Measurements from ENCODE around the gene ANTKMT.
"Not testable (repeated sequence)": the region's sequence is repeated elsewhere in the genome, so short reads cannot be mapped to it uniquely, and the experiment has no call there.

ANTKMT gene

GRCh38 chr16:743794-744500 lies 23.0 kb downstream of the ANTKMT start:
- DNase-seq (ENCODE audit: low spot score) = no peak

- DNase-seq (ENCODE audit: low spot score) = no peak
These were observed 24.8 kb downstream of the ANTKMT start for GRCh38 chr16:745739-746138.

GRCh38 chr16:746637-747036 lies 25.7 kb downstream of the ANTKMT start:
- DNase-seq (ENCODE audit: low spot score) = no peak

DNA sequence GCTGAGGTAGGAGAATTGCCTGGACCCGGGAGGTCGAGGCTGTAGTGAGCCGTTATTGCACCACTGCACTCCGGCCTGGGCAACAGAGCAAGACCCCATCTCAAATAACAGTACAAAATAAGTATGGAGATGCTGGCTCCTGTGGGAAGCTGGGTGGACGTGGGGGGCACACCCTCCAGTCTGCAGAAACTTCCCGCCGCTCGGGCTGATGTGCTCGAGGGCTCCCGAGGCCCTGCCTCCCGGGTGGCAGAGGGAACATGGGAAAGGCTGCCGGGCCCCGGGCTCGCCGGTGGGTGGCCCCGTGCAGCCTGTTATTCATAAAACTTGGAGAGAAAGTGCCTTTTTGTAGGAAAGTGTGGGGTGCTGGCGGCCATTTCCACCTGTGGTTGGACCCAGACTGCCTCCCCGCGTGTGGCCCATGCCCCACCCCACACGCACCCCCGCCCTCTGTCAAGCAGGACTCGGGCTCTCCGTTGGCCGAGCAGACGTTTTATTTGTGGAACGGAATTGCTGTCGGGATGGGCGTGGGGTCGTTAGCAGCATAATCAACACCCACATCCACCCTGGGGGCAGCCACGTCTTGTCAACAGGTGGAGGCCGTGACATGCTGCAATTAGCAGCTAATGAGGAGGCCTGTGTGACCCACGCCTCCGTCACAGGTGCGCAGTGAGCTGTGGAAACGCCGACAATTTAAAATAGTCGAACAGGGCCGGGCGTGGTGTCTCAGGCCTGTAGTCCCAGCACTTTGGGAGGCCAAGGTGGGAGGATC lies 27.2 kb downstream of the ANTKMT start:
- DNase-seq (ENCODE audit: low spot score) = no peak

GRCh38 chr16:749010-749409 lies 28.1 kb downstream of the ANTKMT start:
- DNase-seq (ENCODE audit: low spot score) = no peak

DNA sequence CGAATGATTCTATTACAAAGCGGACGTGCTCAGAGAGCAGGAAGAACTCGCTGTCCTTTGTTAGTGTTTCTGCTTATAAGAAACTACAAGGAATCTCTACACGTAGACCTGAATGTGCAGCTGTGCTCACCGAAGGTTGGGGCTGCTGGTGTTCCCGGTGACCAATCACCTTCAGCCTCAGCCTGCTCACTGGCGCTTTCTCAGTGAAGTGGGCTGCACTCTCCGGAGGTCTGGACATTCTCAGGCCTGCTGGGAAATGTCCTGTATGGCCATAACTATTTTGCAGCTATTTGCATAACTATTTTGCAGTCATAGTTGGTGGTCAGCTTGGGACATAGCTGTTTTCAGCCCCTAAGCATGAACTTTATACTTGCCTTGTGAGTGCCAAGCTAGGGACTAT lies 29.5 kb downstream of the ANTKMT start:
- no peak for DNase-seq (ENCODE audit: low spot score)

DNA sequence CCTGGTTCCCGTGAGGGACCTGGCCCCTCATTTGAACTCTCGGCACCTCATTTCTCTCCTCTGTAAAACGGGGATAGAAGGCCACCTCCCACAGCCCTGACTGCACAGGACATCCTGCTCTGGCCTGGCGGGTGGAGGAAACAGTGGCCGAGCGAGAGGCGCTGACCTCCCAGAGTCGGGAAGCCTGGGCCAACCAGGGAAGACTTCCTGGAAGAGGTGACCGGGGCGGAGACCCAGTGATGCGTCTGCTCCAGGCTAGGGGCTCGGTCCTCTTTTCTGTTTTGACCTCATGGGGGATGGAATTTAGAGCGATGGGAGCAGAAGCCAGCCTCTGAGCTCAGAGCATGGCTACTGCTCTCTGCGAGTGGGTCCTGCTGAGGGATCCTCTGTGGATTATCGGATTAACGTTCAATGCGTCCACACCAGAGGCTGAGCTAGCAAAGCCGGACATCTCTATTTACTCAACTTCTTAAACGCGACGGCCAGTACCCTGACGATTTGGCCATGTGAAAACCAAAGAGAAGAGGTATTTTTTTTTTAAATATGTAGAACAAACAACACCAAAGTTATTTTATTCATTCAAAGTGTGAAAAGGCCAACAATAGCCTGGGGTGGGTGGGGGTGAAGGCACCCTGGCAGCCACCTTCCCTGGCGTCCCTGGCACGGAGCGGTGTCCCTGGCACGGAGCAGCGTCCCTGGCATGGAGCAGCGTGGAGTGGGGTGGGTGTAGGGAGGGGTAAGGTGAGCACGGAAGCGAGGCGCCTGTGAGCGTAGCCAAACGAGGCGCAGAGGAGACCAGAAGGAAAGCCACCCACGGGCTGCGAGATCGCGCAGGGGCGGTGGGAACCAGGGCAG lies 30.4 kb downstream of the ANTKMT start:
- DNase-seq (ENCODE audit: low spot score) = no peak

GRCh38 chr16:752007-752312 lies 31.0 kb downstream of the ANTKMT start:
- DNase-seq (ENCODE audit: low spot score) = no peak

DNA sequence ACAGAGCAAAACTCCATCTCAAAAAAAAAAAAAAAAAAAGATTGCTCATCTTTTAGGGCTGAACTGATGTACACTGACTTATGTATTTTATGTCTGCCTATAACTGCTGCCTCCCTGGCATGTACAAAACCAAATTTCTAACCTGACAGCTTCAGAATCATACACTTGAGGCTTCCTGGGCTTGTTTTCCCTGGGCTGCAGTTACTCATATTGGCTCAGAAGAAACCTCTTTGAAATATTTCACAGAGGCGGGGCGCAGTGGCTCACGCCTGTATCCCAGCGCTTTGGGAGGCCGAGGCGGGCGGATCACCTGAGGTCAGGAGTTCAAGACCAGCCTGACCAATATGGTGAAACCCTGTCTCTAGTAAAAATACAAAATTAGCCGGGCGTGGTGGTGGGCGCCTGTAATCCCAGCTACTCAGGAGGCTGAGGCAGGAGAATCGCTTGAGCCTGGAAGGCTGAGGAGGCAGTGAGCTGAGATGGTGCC lies 33.2 kb downstream of the ANTKMT start:
- DNase-seq (ENCODE audit: low spot score) = not testable (repeated sequence)

- no peak for DNase-seq (ENCODE audit: low spot score)
These were observed 33.7 kb downstream of the ANTKMT start for GRCh38 chr16:754656-755055.

GRCh38 chr16:756428-756827 lies 35.5 kb downstream of the ANTKMT start:
- no peak for DNase-seq (ENCODE audit: low spot score)

- DNase-seq (ENCODE audit: low spot score) = no peak
These were observed 38.4 kb downstream of the ANTKMT start for GRCh38 chr16:759110-759910.

- DNase-seq (ENCODE audit: low spot score) = no peak
These were observed 39.1 kb downstream of the ANTKMT start for GRCh38 chr16:760065-760464.

DNA sequence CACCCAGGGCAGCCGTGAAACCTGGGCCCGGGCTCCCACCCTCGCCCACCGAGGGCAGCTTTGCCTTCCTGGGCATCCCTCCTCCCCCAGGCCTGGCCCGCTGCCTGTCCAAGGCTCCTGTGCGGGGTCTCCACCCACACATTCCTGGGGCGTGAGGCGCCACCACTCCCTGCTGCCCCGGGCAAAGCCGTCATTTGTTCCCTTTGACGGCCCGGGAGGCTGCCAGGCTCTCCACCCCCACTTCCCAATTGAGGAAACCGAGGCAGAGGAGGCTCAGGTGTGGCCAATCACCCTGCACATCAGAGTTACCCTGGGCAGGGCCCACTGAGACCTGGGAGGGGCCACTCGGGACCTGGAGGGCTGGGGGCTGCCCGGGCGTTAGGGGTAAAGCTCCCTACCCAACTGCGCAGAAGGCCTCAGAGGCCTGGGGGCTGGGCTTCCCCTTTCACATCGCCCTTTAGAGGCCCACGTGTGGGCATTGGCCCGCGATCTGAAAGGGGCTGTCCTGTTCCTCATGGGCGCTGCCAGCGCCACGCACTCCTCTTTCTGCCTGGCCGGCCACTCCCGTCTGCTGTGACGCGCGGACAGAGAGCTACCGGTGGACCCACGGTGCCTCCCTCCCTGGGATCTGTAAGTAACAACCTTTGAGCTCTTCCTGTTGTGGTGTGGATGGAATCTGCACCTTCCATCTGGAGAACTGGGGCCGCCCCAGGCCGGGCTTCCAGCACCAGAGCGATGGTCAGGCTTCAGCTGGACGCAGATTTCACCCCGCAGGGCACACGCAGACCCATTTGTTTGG lies 39.8 kb downstream of the ANTKMT start, which contains the start of gene MSLN:
TSS of gene MSLN (plus strand) at position 190 of the 799 bp plus-strand sequence. CDS start 1,947 bp downstream, outside the sequence.
- no peak for DNase-seq (ENCODE audit: low spot score)

- no peak for DNase-seq (ENCODE audit: low spot score)
These were observed 40.9 kb downstream of the ANTKMT start for GRCh38 chr16:761625-762513.

DNA sequence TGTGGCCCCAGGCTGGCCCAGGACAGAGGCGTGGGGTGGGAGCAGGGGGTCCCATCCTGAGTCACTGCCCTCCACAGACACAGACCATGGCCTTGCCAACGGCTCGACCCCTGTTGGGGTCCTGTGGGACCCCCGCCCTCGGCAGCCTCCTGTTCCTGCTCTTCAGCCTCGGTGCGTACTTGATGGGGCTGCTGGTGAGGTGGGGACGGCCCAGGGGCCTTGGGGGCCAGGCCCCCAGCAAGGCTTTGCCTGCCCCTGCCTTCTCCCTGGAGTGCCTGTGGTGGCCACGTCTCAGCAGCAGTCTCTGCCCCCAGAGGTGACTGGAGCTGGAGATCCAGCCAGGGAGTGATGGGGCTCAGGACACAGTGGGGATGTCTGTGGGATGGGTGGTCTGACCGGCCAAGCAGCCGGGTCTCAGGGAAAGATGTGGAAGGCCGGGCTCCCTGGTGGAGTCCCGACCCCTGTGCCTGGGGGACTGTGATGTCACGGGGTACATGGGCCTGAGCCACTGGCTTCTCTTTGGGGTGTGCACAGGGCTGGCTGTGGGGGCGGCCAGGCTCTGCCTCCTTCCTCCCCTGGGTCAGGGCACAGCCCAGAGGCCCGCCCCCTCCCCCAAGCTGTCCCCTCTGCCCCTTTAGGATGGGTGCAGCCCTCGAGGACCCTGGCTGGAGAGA lies 41.8 kb downstream of the ANTKMT start:
- no peak for DNase-seq (ENCODE audit: low spot score)

GRCh38 chr16:763369-764183 lies 42.6 kb downstream of the ANTKMT start:
- no peak for DNase-seq (ENCODE audit: low spot score)

DNA sequence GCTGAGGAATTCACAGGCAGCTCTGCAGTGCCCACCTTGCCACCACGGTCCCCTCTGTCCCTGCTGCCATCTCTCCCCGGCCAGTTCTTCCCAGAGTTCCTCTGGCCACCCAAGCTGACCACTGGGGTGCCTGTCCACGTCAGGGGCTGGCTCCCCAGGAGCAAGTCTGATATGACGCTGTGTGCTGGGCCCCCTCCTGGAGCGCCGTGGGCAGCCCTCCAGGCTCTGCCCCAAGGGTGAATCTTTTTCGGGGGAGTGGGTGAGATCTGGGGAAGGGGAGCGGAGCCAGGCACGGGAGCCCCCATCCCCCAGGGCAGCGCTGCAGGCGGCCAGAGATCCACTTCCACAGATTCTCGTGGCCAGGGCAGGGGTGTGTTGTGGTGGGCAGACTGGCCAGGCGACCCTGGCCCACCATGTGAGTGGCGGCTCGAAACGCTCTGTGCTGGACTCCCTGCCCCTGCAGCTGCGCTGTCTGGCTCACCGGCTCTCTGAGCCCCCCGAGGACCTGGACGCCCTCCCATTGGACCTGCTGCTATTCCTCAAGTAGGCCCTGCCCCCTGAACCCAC lies 43.3 kb downstream of the ANTKMT start:
- DNase-seq (ENCODE audit: low spot score) = no peak
